Erythroblast (primary cell): ENCODE measurements around the gene DSCAM.

Source experiments
- DNase-seq, 2 experiments: peaks; one replicate each; lab custom pipeline; 2025; lab: John Stamatoyannopoulos, UW
- GATA1 ChIP-seq: IDR thresholded peaks from 2 replicates; pipeline ENCODE4 v1.6.1; 2011; ENCODE audit warnings: low read depth, mild to moderate bottlenecking, control low read depth, low read length, moderate library complexity
- POLR2A ChIP-seq: IDR thresholded peaks from 2 replicates; pipeline ENCODE4 v1.6.1; 2011; ENCODE audit warnings: mild to moderate bottlenecking, low read length

The DSCAM gene

GRCh38 chr21:40688106-40688864 lies 158.7 kb downstream of the DSCAM start:
- no peak for TF ChIP-seq POLR2A
- no peak for TF ChIP-seq GATA1
- no peak for DNase-seq

DNA sequence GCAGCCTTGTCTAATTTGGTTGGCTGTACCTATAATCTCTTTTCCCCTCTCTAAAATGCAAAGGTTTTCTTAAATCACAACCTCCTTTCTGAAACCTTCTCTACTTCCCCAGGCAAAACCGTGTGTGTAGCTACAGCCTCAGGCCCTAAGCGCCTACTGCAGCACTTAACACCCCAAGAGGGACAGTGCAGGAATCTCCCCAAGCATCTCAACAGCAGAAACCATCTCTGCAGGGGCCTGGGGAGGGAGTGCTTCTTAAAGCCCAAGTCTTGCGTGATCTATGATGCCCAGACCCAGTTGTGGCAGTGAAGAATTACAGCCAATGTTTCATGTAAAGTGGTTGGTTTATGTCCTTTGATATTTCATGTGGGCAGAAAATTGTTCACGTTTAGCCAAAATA lies 159.3 kb downstream of the DSCAM start:
- TF ChIP-seq GATA1 (no peak), POLR2A (no peak)
- no peak for DNase-seq

GRCh38 chr21:40686526-40686925 lies 160.4 kb downstream of the DSCAM start:
- DNase-seq: no peak
- no peak for TF ChIP-seq POLR2A
- no peak for TF ChIP-seq GATA1

GRCh38 chr21:40685141-40685540 lies 161.8 kb downstream of the DSCAM start:
- DNase-seq: no peak
- TF ChIP-seq POLR2A (no peak), GATA1 (no peak)

GRCh38 chr21:40684726-40685125 lies 162.2 kb downstream of the DSCAM start:
- no peak for DNase-seq
- TF ChIP-seq GATA1 (no peak), POLR2A (no peak)

- TF ChIP-seq GATA1: no peak
- TF ChIP-seq POLR2A: no peak
- no peak for DNase-seq
Measured at GRCh38 chr21:40683349-40683748, 163.6 kb downstream of the DSCAM start.

DNA sequence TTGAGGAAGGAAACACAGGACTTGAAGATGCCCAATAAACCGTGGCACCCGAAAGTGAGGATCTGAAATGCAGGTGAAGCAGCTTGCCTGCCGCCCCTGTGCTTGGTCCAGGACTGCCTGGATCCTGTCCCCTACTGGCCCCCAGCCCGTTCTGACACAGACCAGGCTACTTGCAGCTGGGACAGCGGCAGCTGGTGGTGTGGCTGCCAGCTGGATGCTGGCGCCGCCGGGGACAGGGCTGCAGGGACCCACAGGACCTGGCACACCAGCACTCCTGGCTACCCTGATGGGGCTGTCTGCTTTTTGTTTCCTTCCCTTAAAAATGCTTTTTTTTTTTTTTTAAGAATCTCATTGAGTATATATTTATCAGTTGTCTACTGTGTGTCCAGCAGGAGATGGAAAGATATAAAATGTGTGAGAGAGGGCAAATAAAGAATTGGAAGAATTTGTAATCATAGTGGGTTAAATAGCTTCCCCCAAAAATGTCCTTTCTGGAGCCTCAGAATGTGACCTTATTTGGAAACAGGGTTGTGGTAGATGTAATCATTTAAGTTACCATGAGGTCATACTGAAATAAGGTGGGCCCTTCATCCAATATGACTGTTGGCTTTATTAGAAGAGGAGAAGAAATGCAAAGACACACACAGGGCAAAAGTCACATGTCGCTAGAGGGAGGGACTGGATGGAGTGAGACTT lies 165.6 kb downstream of the DSCAM start:
- no peak for DNase-seq
- TF ChIP-seq POLR2A (no peak), GATA1 (no peak)

DNA sequence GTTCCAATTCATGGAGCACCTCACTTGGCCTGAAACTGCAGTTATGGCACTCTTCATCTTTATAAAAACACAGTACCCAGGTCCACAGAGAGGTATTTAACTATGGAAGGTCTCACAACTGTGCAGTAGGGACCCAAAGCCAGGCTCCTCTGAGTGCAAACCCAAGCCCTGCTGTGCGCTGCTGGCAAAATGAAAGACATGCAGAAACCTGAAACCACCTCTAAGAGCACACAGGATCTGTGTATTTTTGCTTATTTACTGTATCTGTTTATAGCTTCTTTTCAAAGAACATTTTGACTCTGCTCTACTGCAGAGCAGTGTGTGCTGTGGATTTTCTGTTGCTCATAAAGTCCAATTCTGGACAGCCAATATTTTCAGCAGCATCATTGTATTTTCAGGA lies 166.6 kb downstream of the DSCAM start:
- TF ChIP-seq POLR2A (no peak), GATA1 (no peak)
- DNase-seq: no peak

GRCh38 chr21:40678681-40679284 lies 168.2 kb downstream of the DSCAM start:
- no peak for DNase-seq
- TF ChIP-seq GATA1: no peak

DNA sequence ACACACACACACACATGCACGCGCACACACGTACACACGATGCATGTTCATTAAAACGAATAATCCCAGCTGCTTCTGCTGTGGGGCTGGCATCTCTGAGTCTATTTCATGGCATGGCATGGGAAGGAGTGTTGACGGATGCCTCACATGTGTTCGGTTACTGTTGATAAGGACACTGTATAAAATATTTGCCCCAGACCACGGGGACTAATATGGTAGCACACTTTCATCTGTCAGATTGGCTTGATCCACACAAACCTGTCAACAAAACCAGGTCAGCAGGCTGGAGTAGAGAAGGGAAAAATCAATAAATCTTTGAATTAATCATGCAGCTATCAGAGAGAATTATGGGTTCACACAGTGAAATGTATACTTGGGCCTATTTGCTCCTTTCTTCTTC lies 171.9 kb downstream of the DSCAM start:
- TF ChIP-seq POLR2A: no peak
- no peak for DNase-seq

DNA sequence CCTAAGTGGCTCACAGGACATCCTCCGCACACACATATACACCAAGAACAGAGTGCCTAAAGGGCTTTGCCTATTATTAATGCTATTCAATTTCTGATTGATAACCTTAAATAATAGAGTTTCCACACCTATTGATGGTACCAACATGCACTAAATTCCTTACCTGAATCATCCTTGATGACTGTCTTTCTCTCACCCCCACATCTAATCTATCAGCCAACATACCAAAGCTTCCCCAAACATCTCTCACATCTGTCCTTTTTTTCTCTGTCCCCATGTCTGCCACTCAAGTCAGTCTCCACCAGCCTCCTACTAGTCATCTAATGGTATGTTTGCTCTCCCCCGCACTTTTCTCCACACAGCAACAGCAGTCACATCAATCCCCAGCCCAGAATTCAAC lies 174.4 kb downstream of the DSCAM start:
- TF ChIP-seq POLR2A: no peak
- DNase-seq: no peak

GRCh38 chr21:40671716-40672115 lies 175.2 kb downstream of the DSCAM start:
- TF ChIP-seq GATA1 (no peak), POLR2A (no peak)
- no peak for DNase-seq

DNA sequence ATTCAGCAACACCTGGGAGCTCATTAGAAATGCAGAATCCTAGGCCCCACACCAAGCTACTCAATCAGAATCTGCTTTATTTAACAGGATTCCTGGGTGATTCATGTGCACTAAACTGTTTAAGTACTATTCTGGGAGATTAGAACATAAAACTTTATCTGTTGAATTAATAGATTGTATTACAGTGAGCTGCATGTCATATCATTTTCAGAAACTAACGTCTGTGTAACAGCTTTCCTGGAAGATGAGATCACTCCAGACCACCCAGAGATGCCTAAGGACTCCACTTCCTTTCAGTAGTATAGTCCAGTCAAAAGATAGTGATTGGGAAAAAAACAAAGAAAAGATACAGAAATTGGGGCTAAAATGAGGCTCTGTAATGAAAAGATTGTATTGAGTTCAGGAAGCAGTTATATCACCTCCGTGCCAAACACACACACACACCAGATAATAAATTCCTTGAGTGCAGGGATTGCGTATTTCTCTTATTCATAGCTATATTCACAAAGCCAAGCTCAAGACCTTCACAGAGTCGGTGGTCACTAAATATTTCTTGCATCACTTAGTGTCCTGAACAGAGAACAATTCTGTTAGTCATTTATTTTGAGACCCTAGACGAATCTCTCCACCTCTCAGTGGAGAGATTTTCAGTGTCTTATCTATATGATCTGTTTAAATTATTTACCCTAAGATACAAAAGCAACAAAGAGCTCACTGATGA lies 178.2 kb downstream of the DSCAM start:
- DNase-seq: no peak
- no peak for TF ChIP-seq POLR2A
- TF ChIP-seq GATA1: no peak

GRCh38 chr21:40667967-40668366 lies 179.0 kb downstream of the DSCAM start:
- TF ChIP-seq GATA1 (no peak), POLR2A (no peak)
- DNase-seq: no peak
